NCI-H345 treated with DMSO at 0.1 percent for 48 hours (cell line): ENCODE results near the gene GRB2.
"Not testable (repeated sequence)": the region's sequence is repeated elsewhere in the genome, so short reads cannot be mapped to it uniquely, and the experiment has no call there.

Experiments
- DNase-seq: peaks from one replicate; lab custom pipeline; 2025; ENCODE audit not compliant: unreplicated experiment; lab: John Stamatoyannopoulos, UW

GRB2 gene

GRCh38 chr17:75388476-75389030, 16.9 kb downstream of the GRB2 start:
- DNase-seq: no peak

- no peak for DNase-seq
These were observed 17.7 kb downstream of the GRB2 start for GRCh38 chr17:75387771-75388170.

- no peak for DNase-seq
These were observed 19.0 kb downstream of the GRB2 start for GRCh38 chr17:75386430-75386829.

DNA sequence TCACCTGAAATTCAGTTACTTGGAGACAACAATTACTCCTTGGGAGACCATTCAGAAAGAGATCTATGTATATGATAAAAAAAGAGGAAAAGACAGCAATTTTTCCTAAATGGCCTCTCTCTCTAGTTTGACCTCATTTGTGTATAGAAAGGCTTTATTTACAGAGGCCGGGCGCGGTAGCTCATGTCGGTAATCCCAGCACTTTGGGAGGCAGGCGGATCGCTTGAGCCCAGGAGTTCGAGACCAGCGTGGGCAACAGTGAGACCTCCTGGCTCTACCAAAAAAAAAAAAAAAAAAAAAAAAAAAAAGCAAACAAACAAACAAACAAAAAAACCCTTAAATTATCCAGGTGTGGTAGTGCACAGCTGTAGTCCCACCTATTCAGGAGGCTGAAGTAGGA, 20.7 kb downstream of the GRB2 start:
- DNase-seq: no peak

- no peak for DNase-seq
These were observed 21.7 kb downstream of the GRB2 start for GRCh38 chr17:75383842-75384195.

GRCh38 chr17:75380750-75381149, 24.7 kb downstream of the GRB2 start:
- DNase-seq: no peak

- no peak for DNase-seq
These were observed 25.2 kb downstream of the GRB2 start for GRCh38 chr17:75380315-75380714.

- DNase-seq: not testable (repeated sequence)
These were observed 26.1 kb downstream of the GRB2 start for GRCh38 chr17:75379426-75379825.

GRCh38 chr17:75373280-75373679, 32.2 kb downstream of the GRB2 start:
- DNase-seq: no peak

DNA sequence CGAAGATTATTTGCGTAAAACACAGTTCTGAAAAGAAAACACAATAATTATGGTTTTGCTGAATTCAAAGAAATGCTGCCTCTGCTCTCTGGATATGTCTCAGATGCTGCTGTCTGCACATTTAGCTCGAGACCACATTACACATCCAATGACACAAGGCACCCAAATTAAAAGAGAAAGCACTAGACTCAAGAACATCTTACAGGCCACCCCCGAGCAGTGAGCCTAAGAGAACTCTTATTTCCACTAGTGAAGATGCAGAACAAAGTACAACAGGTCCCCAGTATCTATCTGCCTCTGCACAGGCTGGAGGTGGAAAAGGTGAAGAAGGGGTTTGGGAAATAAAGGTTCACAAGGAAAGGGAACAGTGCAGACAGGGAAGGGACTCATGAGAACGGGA, 33.5 kb downstream of the GRB2 start:
- DNase-seq: no peak

DNA sequence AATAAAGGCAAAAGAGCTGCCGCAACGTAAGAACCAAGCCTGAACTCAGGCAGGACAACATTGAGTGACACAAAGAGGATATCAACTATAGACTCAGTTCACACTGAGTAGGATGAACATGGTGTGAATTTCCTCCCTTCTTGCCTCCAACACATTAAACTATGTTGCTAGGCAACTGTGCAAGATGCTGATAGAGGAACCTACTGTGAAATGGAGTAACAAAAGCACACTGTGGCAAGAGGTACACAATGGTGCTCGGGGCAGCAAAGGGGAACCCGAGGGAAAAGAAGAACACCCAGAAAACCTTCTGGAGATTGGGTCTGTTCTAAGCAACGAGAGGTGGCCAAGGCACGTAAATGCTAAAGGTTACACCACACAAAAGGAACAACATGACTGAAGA, 34.1 kb downstream of the GRB2 start:
- DNase-seq: no peak

DNA sequence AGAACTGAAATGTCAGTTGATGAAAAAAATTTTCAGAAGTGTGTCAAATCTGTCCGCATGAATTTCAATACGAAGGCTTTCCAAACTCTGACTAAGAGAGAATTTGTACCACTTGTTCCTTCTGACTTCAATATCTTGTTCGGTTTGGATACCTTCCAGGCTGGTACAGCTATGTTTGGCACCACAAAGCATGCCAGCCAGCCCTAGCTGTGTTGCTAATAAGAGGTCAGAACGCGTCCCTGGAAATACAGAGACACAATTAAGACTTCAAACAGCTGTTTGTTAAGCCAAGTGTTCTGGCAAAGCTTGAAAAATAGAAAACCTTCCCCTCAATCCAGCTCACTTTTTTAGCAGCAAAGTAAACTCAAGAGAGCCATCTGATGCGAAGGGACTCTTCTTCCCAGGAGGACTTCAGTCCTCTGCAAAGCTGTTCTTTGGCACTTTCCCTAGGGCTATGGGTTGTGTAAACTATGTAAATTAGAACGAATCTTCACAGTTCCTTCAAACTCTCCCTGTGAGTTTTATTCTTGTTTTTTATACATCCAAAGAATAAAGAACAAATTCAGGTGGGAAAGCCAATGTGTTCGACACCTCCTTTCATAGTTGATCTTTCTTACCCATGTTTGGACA, 35.1 kb downstream of the GRB2 start:
- DNase-seq: no peak

DNA sequence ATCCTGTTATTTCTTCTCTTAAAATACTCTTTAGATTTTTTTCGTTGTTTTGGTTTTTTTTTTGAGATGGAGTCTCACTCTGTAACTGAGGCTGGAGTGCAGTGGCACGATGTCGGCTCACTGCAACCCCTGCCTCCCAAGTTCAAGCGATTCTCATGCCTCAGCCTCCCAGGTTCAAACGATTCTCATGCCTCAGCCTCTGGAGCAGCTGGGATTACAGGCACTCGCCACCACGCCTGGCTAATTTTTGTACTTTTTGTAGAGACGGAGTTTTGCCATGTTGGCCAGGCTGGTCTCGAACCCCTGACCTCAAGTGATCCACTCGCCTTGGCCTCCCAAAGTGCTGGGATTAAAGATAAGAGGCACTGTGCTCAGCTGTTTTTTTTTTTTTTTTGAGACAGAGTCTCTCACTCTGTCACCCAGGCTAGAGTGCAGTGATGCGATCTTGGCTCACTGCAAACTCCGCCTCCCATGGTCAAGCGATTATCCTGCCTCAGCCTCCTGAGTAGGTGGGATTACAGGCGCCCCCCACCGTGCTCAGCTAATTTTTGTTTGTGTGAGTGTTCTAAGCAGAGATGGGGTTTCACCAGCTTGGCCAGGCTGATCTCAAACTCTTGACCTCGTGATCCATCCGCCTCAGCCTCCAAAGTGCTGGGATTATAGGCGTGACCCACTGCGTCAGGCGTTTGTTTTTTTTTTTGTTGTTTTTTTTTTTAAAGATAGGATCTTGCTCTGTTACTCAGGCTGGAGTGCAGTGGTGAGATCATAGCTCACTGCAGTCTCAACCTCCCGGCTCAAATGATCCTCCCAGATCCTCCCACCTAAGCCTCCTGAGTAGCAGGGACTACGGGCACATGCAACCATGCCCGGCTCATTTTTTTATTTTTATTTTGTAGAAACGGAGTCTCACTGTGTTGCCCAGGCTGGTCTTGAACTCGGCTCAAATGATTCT, 37.4 kb downstream of the GRB2 start:
- not testable (repeated sequence) for DNase-seq

DNA sequence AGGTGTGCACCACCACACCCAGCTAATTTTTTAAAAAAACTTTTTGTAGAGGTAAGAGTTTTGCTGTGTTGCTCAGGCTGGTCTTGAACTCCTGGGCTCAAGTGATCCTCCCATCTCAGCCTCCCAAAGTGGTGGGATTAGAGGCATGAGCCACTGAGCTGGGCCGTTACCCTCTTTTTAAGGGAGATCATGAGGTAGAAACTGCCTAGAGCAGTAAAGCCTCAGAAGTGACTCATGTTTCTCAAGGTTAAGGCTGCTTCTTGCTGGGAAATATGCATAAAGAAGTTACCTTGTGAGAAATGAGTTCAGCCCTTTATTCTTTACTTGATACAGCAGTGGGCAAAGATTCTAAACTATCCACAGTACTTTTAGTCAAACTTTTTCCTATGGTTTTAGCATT, 38.2 kb downstream of the GRB2 start:
- no peak for DNase-seq

DNA sequence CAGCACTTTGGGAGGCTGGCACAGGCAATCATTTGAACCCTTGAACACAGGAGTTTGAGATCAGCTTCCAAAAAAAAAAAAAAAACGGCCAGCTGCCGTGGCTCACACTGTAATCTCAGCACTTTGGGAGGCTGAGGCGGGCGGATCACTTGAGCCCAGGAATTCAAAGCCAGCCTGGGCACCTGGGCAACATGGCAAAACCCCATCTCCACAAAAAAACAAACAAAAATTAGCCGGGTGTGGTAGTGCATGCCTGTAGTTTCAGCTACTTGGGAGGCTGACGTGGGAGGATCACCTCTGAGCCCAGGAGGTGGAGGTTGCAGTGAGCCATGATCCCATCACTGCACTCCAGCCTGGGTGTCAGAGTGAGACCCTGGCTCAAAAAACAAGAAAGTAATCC, 39.0 kb downstream of the GRB2 start:
- DNase-seq: no peak

DNA sequence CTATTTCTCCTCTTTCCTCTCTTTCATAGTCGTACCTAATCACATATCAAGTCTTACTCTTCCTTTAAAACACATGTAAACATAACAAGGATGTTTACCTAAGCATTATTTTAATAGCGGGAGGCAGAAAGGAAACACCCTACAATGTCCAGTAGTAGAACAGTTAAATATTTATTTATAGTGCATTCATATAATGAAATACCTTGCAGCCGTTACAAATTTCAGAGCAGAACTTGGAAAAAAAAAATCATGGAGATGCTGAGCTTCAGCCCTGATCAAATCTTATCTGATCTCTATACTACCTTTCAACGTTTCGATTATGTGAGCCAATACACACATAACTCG, 39.6 kb downstream of the GRB2 start:
- DNase-seq: no peak

DNA sequence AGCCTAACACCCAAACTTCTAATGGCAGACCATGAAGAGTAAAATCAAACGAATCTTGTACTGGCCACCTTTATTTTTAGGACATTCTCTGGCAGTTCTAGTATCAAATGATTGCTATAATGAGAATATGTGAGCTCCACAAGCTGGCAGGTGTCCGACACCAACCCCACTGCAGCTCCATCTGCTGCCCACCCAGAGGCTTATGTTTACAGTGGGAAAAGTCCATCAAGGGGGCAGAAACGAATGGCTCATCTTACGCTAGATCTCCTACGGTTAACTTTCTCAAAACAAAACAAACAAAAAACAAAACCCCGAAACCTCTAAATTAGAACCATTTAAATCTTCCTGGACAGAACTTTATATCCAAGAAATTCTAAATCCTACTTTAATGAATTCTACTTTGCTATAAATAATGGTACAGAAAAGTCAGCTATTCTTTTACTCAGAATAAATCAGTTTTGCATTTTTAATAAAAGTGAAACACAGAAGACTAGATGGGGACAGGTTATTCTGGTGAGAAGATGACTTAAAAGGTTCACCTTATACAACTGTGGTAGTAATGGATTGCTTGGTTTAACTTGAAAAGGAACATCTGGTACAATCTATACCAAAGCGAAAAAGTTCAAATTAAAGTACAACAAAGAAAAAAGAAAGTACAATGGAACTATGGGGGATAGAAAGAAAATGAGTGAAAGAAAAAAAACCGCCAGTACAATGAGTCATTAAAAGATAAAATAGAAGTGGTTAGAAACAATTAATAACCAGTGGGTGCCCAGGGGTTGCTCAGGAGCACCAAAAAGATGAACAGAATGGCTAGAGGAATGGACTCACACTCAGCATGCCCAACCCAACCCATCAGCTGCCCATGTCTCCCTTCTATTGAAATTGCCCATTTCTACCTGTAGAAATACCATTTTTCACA, 40.2 kb downstream of the GRB2 start:
- DNase-seq: no peak

DNA sequence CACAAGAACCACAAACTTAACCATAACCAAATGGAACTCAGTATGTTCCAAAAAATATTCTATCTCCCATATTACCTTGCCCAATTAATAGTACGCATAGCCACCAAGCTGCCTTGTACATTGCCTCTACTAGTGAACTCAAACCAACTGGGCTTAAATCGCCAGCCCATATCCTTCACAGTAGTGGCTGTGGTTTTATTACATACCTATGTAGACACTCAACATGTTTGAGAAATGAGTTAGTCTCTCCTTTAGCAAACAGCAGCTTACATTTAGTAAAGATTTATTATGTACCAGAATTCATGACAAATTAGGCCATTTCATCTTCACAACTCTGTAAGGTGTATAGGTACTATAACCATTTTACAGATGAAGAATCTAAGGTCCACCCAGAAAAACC, 41.4 kb downstream of the GRB2 start:
- DNase-seq: no peak

- no peak for DNase-seq
These were observed 43.5 kb downstream of the GRB2 start for GRCh38 chr17:75361996-75362395.

- DNase-seq: no peak
These were observed 44.1 kb downstream of the GRB2 start for GRCh38 chr17:75361344-75361743.

DNA sequence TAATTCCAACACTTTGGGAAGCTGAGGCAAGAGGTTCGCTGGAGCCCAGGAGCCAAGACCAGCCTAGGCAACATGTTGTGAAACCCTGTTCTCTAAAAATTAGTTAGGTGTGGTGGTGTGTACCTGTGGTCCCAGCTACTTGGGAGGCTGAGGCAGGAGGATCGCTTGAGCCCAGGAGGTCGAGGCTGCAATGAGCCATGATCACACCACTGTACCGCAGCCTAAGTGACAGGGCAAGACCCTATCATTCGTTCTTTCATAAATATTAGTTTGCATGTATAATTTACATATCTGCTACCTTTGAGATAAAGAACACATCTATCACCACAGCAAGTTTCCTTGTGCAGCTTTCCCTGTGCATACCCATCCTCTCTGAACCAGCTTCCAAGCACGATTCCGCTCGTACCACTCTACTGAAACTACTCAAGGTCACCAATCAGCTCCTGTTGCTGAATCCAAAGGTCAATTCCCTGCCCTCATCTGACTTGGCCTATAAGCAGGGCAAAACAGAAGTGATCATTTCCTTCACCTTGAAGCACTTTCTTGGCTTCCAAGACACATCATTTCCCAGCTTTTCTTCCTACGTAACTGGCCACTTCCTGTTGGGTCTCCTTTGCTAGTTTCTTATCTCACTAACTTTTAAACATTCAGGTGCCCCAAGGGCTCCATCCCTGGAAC, 49.1 kb downstream of the GRB2 start:
- DNase-seq: no peak
